Neural cell (in vitro differentiated cells): Measurements from ENCODE around the gene GRK4.

Experiments used
- CTCF ChIP-seq: fragments of 450-650 bp; IDR thresholded peaks from 2 replicates; pipeline ENCODE4 v1.5.1; 2014; ENCODE audit warnings: antibody characterized with exemption, mild to moderate bottlenecking, moderate library complexity; ENCODE audit not compliant: poor library complexity, severe bottlenecking
- EZH2 ChIP-seq: fragments of 200-600, 300-800 bp; shearing (Covaris generic), sonication (generic); IDR thresholded peaks from 2 replicates; pipeline ENCODE4 v1.6.1; 2014; ENCODE audit warnings: antibody characterized with exemption, low read length, borderline replicate concordance, mild to moderate bottlenecking; ENCODE audit not compliant: insufficient read depth, poor library complexity, severe bottlenecking
- MXI1 ChIP-seq: fragments of 450-650 bp; conservative IDR thresholded peaks from 2 replicates; pipeline ENCODE4 v1.6.1; 2014; ENCODE audit warnings: antibody characterized with exemption, mild to moderate bottlenecking; ENCODE audit not compliant: poor library complexity, severe bottlenecking
- POLR2AphosphoS5 ChIP-seq: IDR thresholded peaks from 2 replicates; pipeline ENCODE4 v1.6.1; 2012

DNA sequence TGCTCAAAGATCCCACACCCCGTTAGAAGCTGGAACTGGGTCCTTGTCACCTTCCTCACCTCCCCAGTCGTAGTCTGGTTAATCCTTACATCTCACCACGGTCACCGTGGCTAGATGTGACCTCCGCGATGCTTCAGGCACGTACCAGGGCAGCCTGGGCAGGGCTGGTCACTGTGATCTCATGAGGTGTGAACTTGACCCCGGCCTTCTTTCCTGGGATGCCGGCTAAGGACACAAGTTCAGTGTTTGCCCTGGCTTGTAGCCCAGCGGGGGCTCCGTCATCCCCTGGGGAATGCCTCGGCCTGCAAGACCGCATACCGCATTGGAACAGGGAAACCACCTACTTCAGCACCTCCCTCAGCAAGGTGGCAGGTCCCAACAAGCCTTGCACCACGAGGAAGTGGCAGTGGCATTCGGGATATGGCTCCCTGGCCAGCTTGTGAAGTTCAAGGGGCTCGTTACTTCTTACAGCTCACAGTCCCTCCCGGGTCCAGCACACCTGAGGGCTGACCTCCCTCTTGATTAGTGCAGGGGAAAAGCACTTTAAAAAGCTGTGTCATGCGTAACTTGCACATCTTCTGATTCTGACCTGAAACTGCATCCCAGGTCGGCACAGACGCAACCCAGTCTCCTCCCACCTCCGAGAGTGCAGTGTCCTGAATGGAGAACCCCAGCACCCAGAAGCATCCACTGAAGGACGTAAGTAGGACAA, 26.1 kb upstream of the GRK4 start:
- TF ChIP-seq EZH2 (no peak), POLR2AphosphoS5 (no peak), MXI1 (no peak), CTCF (no peak)
